ENCODE results near the gene DUSP15.

GRCh38 chr20:31869942-31870725 lies at the start of gene DUSP15, which contains the start of gene TTLL9:
- TF ChIP-seq, protein P1, sequence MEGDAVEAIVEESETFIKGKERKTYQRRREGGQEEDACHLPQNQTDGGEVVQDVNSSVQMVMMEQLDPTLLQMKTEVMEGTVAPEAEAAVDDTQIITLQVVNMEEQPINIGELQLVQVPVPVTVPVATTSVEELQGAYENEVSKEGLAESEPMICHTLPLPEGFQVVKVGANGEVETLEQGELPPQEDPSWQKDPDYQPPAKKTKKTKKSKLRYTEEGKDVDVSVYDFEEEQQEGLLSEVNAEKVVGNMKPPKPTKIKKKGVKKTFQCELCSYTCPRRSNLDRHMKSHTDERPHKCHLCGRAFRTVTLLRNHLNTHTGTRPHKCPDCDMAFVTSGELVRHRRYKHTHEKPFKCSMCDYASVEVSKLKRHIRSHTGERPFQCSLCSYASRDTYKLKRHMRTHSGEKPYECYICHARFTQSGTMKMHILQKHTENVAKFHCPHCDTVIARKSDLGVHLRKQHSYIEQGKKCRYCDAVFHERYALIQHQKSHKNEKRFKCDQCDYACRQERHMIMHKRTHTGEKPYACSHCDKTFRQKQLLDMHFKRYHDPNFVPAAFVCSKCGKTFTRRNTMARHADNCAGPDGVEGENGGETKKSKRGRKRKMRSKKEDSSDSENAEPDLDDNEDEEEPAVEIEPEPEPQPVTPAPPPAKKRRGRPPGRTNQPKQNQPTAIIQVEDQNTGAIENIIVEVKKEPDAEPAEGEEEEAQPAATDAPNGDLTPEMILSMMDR (conservative IDR thresholded peaks at IDR 0.05; ENCODE audit: low read depth, low read length): no peak
- TF ChIP-seq EZH2 (IDR thresholded peaks at IDR 0.05; ENCODE audit: low read length, unreplicated experiment): peak; percentile 94
- TF ChIP-seq EZH2phosphoT487 (IDR thresholded peaks at IDR 0.05; ENCODE audit: borderline replicate concordance, low read length): peak; percentile 62; the same call in 1 of the 2 replicates
